Gastrocnemius medialis (tissue), 4 donors: ENCODE data around the gene L1CAM.

Experiments used
- CTCF ChIP-seq, 5 experiments: fragments of 450-650 bp in 3 of 5; fragments of 200-600 bp in 2 of 5; sonication (generic) in 2 of 5; IDR thresholded peaks in 4 of 5; conservative IDR thresholded peaks in 1 of 5; 1 replicate in 4 of 5; 2 replicates in 1 of 5; pipeline ENCODE4 v1.5.1; 2016 to 2019; ENCODE audit warnings: antibody characterized with exemption in 5 of 5, mild to moderate bottlenecking in 3 of 5, moderate library complexity in 3 of 5
- POLR2A ChIP-seq, 2 donors: fragments of 450-650 bp; IDR thresholded peaks; one replicate each; pipeline ENCODE4 v1.6.1; 2017; ENCODE audit warnings: antibody characterized with exemption in 2 of 2, mild to moderate bottlenecking in 2 of 2, moderate library complexity in 2 of 2

- TF ChIP-seq CTCF (IDR thresholded peaks at IDR 0.05 in 4 of 5, conservative IDR thresholded peaks at IDR 0.05 in 1 of 5), result no peak
- TF ChIP-seq POLR2A (IDR thresholded peaks at IDR 0.05), result no peak
These were observed 40.8 kb downstream of the L1CAM start for GRCh38 chrX:153845195-153845594.
